RPMI8226 (cell line): ENCODE data around the gene CXXC5.

Source experiments
- DNase-seq: peaks from one replicate; pipeline ENCODE4 v3.0.0-alpha.2; 2015

The CXXC5 gene

DNA sequence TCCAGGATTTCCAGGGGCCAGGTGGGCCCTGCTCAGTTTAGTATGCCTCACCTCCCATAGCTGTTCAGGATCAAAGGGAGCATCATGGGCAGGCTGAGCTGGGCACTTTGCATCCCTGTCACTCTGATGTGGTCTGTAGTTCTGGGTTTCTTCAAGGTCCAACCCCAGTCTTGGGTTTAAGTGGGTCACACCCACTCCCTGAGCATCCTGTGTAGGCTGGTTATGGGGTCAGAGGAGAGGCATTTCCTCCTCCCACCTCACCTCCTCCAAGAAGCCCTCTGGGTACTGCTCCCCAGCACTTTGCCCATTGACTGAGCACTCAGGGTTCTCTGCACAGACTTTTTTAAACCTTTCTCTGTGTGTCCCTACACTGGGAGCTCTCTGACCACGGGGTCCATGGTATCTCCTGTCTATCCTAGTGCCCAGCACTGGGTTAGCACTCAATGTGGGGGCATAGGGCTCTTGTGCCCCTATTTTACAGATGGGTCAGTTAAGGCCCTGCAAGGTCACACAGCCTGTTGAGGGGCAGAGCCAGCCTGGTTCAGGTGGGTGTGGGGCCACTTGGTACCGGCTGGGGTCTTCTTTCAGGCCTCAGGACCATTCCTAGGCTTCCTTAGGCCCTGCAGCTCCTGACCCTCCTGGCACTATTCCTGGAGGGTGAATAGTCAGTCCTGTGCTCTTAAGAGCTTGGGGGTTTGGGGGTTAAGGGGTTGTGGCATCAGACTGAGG lies 19.0 kb downstream of the CXXC5 start:
- DNase-seq, result no peak

DNA sequence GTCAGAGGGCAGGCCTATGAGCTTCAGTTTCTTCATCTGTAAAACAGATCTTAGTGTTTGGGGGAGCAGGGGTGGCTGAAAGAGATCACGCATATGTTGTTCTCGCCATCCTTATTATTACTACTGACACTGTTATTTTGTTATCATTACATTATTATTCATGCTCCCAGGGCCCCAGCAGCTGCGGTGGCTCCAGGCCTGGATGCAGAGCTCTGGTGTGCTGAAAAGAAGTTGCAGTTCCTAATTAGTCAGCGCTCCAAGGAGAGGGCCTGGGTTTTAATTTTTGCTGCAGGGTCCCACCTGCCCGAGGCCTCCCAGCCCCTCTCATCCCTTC lies 19.5 kb downstream of the CXXC5 start:
- DNase-seq, result no peak

DNA sequence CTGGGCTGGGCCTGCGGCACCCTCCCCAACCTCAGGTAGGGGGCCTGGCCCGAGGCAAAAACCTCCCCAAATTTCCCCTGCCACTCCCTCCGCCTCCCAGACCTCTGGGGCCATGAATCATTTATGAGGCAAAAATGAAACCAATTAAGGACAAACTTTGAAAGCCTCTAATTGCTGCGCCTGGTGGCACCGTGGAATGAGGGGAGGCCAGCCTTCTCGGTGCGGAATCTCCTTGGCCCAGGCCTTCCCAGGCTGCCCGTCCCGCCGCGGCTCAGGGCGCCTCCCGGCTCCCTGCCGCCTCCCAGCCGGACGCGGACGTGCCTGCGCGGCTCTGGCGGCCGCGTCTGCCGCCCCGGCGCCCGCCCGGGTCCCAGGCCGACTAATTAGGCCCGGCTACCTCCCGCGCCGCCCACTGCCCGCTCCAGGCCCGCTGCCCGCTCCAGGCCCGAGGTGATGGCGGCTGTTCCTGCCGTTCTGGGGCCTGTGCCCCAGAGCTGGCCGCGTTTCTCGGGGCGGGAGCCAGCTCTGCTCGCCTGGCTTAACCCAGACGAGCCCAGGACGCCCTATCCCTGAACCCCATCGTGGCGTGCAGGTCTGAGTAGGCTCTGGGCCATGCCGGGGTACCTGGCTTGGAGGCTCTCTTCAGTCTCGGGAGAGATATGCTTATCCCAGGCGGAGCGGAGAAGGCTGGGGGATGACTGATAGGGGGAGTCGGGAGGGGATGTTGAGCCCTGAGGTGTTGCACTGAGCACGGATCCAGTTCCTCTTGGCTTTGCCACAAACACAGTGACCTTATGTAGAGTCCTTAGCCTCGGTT lies 20.1 kb downstream of the CXXC5 start:
- DNase-seq, result peak; percentile 75

DNA sequence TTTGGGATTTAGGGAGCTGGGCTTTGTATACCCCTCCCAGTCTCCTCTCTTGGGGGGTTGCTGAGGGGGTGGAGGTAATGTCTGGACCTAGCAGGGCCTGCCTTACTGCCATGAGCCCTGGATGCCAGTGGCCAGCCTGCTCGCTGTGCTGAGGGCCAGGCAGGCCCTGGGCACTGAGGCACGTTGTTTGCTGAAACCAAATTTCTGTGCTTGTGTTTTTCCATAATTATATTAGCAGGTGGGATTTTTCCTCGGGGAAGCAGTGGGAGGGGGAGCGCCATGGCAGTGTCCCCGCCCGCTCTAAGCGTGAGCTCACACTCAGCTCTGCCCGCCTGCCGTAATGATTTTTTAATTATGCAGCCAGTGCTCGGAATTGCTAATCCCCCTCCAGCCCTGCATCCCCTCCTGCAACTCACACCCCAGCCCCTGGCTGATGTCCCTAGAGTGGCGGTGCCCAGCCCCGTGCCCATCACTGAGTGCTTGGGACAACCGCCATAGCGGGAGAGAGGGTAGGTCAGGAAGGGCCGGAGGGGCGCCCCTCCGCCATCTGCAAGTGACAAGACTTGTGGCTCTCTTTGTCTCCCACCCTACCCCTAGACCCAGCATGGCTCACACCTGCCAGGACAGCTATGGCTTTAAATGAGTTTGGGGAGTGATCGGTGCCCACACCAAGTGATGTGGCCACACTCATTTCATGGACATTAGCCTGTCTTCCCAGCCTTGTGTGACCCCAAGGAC lies 20.9 kb downstream of the CXXC5 start:
- DNase-seq, result no peak

DNA sequence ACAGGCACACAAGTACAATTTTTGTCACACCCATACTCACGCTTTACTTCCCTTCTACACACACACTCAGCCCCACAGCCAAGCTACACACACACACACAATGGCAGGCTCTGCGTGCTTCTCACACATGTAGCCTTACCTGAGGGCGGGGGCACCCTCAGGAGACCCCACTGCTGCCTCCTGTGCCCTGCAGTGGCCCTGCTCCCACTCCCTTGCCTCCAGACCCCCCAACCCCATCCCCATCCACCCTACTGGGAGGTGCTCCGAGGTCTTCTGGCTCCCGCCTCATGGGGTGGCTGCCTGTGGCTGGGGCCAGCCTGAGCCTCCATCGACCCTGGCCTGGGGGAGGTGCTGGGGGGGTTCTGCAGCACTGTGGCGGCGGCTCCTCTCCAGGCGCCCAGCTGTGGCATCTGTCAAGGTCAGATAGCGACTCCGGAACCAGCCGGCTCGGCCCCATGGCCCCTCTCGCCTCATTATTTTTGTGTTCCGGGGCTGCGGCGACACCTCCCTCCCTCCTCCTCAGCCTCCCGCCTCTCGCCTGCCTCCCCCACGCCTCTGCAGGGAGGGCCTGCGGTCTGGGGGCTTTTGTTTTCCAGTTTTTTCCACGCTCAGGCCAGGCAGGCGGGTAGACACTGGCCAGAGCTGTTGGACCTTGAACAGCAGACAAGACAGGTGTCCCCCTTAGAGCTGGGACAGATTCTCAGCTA lies 21.7 kb downstream of the CXXC5 start:
- DNase-seq, result peak; percentile 83

DNA sequence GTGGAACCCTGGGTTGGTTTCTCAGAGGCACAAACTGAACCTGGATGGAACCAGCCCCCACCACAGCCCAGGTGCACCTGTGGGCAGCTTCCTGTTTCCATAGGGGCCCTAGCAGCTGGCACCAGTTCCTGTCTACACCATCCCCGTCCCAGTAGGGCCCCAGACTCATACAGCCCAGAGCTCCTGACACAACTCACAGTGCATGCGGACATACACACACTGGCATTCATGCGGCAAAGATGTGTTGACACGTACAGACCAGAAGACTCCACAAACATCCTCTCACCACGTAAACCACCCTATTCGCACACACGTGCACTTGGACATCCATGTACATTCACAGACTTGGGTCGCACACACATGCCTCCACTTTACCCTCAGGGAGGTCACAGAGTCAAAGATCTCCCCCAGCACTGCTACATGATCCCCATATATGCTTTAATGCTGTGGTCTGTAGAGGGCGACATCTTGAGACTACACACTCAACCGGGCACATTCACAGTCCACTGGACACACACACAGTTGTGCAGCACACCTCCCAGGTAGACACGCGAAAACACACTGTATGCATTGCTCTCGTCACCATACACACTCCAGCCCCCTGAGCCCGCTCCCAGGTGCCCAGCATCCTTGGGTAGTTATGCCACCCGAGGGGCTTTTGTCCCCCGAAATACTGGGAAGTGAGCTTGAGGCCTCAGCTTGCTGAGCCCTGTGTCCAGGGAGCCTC lies 22.4 kb downstream of the CXXC5 start:
- DNase-seq, result peak; percentile 95

DNA sequence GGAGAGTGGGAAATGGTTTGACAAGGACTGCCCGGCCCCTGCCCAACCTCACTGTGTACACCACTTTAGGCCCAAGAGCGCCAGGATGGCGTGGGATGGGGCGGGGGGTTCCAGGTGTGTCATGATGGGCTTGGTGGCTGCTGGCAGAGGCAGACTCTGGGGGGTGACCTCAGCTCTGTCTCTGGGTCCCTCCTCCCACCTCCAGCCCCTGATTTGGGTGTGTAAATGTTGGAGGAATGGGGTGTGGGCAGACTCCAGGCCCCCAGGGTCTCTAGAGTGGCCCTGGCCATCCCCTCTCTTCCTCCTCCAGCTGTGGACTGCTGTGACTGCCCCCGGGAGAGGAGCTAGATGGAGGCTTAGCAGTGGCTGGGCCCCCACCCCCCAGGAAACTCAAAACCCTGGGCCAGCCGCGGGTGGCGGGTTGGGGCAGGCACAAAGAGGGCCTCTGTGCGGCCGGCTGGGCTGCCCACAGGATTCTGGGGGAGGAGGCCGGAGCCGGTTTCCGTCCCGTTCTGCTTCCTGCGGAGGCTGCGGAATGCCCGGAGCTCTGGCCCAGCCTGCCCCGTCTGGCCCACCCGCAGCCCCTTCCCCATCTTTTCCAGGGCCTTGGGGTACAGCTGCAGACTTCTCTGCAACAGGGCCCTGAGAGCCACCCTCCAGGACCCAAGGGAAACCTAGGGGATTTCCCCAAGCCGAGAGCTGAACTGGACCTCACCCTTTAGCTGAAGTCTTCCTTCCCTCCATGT lies 23.1 kb downstream of the CXXC5 start:
- peak; percentile 53 for DNase-seq

DNA sequence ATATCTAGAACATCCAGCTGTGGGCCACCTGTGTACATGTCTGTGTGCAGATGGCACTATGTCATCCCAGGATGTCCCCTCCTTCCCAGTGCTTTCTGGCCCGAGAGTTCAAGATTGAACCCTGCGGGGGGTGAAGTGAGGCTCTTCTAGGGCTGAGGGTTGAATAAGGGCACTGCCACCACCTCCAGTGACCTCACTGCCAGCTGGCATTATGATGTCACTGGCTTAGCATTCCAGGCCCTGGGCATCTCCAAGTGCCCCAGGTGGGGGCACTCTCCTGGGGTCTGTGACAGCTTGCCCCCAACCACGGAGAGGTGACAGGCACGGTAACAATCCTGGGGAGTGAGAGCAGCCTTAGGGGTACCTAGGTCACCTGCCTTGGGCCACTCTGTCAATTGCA lies 27.1 kb downstream of the CXXC5 start:
- no peak for DNase-seq

DNA sequence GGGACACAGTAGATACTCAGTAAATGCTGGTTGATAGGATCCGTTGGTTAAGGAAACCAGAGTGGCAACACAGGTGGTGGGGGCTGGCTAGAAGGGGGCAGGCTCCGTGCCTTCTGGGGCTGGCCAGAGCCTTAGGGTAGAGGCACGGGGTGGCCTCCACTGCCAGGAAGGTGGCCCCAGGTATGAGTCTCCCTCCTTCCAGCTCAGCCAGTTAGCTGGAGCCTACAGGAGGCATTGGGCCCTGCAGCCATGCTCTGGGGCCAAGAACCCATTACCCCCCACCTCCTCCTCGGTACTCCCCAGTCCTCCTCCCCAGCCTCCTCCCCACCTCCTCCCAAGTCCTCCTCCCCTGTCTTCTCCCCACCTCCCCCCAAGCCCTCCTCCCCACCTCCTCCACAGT lies 27.7 kb downstream of the CXXC5 start:
- DNase-seq, result no peak

DNA sequence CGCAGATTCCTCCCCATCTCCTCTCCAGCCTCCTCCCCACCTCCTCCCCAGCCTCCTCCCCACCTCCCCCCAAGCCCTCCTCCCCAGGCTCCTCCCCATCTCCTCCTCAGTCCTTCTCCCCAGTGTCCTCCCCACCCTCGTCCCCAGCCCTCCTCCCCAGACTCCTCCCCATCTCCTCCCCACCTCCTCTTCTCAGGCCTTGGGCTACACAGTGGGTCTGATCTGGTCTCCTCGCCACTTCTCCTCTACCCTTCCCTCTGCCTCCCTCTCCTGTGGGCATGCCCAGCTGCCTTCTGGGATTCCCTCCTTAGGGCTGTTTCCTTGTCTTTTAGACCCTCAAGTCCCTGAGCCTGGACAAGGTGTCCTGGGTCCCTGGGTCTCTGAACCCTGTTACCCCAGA lies 28.3 kb downstream of the CXXC5 start:
- DNase-seq, result no peak

DNA sequence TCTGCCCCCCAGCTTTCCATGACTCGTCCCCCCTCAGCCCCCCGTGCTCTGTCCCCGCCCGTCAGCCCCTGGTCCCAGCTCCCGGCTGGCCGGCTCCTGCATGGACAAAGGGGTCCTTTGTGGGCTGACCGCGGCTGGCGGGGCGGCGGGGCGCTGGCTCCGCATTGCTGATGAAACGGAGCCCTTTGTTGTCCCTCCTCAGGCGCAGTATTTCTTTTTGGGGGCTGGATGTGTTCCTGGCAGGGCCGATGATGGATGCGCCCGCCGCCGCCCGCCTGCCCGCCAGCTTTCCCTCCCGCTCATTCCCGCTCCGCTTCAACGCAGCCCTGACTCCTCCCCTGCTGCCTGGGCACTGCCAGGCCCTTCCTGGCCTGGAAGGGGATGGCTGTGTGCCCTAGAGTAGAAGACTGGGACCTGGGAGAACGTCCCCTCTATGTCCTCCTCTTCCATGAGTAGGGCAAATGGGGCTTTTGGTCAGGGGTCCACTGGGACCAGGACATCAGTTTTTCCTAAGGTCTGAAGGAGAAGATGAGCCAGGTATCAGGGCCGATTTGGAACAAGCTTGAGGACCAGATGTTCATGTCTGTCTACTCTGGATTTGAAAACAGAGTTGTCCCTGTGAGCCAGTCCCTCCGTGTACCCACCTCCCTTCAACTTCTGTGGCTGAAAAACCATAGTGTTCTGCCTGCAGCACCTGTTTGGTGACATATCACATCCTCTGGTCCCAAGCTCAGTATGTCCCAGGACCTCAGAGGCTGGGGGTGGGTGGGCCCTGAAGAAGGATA lies 29.0 kb downstream of the CXXC5 start:
- no peak for DNase-seq

DNA sequence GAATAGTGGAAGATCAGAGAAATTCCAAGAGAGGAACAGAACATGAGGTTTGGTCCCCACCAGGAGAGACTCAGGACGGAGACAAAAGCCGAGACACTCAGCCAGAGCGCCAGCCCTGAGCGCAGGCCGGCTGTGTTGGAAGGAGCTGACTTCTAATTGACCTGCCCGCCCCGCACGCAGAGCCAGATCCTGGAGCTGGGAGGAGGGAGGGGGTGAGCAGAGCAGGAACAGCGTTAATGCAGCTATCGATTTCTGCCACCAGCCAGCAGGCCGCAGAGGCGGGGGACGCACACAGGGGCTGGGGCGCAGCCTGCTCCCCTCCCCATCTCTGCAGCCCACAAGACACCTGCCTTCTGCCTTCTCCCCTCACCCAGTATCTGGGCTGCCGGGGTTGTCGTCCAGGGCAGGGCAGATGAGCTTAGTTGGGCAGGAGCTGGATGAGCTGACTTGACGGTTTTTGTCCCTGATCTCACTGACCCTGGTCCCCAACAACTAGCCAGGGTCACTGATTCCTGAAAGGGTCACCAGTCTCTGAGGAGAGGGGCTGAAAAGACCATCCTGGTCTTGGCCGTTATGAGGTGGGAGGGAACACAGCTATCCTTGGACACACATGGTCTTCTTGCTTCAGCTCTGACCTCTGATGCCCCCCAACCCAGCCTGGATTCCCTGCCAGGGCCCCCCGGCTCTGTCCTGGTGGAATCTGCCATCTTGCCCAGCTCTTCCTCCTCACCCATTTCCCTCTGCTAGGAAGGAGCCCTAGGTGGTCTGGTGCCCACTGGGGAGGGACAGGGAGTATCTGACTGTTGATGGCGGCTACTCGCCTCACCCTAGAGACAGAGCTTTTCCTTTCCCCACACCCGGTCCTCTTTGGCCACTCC lies 29.8 kb downstream of the CXXC5 start:
- DNase-seq, result no peak

DNA sequence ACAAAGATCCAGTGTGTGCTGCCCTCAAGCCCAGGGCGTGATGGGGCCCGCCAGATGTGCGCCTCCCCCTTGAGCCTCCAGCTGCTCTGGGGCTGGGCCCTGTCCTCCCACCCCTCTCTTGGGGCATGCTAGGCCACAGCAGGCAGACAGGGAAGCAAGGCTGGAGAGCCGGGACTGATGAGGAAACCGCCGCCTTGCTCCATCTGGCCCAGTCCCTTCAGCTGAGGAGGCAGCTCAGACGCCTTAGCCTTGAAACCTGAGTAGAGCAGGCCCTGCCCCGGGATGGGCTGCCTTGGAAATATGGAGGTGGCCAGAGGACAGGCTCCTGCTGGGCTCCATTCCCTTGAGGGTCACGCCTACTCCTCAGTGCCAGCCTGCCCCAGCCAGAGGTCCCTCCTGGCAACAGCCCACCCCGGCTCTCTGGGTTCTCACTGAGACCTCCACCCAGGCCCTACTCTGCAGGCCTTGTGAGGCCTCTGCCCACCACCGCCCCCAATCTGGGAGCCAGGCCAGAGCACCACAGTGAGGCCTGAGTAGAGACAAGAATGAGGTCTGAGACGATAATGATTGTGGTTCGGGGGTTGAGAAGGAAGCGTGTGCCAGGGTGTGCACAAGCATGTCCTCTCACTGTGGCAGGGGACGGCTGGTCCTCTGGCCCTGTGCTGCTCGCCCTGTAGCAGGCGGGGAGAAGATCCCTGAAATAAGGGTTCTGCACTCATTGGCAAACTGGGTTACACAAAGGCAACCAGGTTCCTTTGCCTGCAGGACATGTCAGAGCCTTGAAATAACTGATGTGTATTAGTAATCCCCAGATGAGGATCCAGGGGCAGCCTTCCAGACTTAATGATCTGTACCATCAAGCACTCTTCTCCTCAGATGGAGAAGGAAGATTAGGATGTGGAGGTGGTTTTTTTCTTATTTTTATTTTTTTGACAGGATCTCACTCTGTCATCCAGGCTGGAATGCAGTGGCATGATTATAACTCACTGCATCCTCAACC lies 30.9 kb downstream of the CXXC5 start:
- no peak for DNase-seq

DNA sequence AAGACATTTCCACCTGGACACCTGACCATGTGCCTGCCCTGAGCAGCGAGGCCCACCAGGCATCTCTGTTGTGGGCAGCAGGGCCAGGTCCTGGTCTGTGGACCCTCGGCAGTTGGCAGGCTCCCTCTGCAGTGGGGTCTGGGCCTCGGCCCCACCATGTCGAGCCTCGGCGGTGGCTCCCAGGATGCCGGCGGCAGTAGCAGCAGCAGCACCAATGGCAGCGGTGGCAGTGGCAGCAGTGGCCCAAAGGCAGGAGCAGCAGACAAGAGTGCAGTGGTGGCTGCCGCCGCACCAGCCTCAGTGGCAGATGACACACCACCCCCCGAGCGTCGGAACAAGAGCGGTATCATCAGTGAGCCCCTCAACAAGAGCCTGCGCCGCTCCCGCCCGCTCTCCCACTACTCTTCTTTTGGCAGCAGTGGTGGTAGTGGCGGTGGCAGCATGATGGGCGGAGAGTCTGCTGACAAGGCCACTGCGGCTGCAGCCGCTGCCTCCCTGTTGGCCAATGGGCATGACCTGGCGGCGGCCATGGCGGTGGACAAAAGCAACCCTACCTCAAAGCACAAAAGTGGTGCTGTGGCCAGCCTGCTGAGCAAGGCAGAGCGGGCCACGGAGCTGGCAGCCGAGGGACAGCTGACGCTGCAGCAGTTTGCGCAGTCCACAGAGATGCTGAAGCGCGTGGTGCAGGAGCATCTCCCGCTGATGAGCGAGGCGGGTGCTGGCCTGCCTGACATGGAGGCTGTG lies 32.4 kb downstream of the CXXC5 start:
- DNase-seq, result no peak

DNA sequence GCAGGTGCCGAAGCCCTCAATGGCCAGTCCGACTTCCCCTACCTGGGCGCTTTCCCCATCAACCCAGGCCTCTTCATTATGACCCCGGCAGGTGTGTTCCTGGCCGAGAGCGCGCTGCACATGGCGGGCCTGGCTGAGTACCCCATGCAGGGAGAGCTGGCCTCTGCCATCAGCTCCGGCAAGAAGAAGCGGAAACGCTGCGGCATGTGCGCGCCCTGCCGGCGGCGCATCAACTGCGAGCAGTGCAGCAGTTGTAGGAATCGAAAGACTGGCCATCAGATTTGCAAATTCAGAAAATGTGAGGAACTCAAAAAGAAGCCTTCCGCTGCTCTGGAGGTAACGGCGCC lies 32.9 kb downstream of the CXXC5 start:
- no peak for DNase-seq

DNA sequence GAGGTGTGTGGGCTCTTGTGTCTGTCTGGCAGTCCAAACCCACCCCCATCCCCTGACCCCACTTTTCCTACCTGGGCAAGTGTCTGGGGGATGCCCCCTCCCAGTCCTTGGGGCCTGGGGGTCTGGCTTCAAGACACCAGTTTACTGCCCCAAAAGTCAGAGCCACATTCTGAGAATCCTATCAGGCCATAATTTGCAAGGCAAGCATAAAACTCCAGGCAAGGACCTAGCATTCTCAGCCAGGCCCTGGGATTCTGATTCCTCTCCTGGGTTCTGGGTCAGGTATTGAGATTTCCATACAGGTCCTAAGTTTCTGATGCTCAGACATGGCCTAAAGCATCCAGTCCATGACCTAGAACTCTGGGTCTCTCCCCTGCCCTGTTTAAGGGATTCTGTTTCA lies 33.3 kb downstream of the CXXC5 start:
- DNase-seq, result no peak

DNA sequence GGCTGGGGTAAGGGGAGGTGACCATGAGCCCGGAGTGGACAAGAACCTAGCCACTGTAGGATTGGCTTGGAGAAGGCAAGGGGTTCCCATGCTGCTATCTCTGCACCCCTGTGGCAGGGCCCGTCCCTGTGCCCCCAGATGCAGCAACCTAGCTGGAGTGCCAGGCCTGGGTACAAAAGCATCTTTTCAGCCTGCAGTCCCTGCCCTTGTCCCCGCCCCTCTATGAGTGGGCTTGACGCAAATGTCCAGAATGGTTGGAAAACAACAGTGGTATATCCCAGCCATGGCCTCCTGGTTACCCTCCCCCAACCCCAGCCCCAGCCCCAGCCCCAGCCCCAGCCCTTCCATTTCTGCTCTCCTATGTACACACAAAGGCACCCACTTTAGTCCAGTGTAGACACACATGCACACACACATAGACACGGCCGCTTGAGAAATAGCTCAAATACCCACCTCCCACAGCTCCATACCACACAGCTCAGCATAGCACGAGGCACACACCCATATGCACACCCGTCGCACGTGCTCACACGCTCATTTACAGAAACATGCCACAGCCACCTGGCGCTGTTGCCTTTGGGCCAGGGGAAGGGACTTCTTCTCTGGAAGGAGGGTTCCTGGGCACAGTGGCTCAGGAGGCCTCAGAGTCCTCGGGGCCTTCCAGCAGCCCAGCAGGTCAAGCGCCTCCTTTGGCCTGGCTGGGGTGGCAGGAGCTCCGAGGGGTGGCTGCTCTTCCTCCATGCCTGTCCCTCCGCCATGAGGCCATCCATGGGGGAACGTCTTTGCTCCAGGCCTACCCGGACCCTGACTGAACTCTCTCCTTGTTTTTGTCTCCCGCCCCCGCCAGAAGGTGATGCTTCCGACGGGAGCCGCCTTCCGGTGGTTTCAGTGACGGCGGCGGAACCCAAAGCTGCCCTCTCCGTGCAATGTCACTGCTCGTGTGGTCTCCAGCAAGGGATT lies 34.1 kb downstream of the CXXC5 start:
- no peak for DNase-seq
